Liver (tissue), 9 donors: ENCODE results near the gene TTC33. TPM values are rescaled to one million over a fixed set of nuclear protein-coding genes. Genes with fewer than 3 reads are reported as not detected.

Experiments
- DNase-seq: peaks from one replicate; pipeline ENCODE4 v3.0.0-alpha.2; 2017; ENCODE audit warnings: low spot score
- H3K27ac ChIP-seq, 2 donors: one replicate each; pipeline ENCODE4 v1.7.0; 2013; ENCODE audit warnings: inconsistent platforms in 2 of 2, low read length in 2 of 2, control low read depth in 1 of 2, low read depth in 1 of 2, mild to moderate bottlenecking in 1 of 2
- H3K27me3 ChIP-seq, 4 donors: one replicate each; pipeline versions ENCODE4 v1.6.1 to v1.7.0; 2013; ENCODE audit warnings: low read length in 3 of 4, inconsistent platforms in 1 of 4, mild to moderate bottlenecking in 1 of 4, moderate library complexity in 1 of 4; ENCODE audit not compliant: control insufficient read depth in 4 of 4, insufficient read depth in 4 of 4
- H3K36me3 ChIP-seq, 4 donors: one replicate each; pipeline versions ENCODE4 v1.6.1 to v1.7.0; 2013; ENCODE audit warnings: low read length in 3 of 4, mild to moderate bottlenecking in 3 of 4, low read depth in 1 of 4, moderate library complexity in 1 of 4; ENCODE audit not compliant: control insufficient read depth in 4 of 4, insufficient read depth in 3 of 4
- H3K4me1 ChIP-seq, 4 donors: one replicate each; pipeline versions ENCODE4 v1.6.1 to v1.7.0; 2013; ENCODE audit warnings: low read length in 3 of 4, mild to moderate bottlenecking in 3 of 4, moderate library complexity in 1 of 4; ENCODE audit not compliant: control insufficient read depth in 4 of 4, insufficient read depth in 4 of 4
- H3K4me3 ChIP-seq, 3 donors: one replicate each; pipeline versions ENCODE4 v1.6.1 to v1.7.0; 2013; ENCODE audit warnings: low read length in 3 of 3, control low read depth in 1 of 3, low read depth in 1 of 3, mild to moderate bottlenecking in 1 of 3
- H3K9ac ChIP-seq, 2 donors: one replicate each; pipeline ENCODE4 v1.7.0; 2013; ENCODE audit warnings: low read length in 2 of 2, mild to moderate bottlenecking in 2 of 2, moderate library complexity in 2 of 2, control low read depth in 1 of 2, low read depth in 1 of 2
- H3K9me3 ChIP-seq, 4 donors: one replicate each; pipeline versions ENCODE4 v1.6.1 to v1.7.0; 2013; ENCODE audit warnings: low read length in 3 of 4; ENCODE audit not compliant: control insufficient read depth in 4 of 4
- CTCF ChIP-seq: fragments of 150-350 bp; IDR thresholded peaks from 2 replicates; pipeline ENCODE4 v1.5.1; 2017; ENCODE audit warnings: improper control_type of control experiment, low read depth, low read length; ENCODE audit not compliant: missing input control
- EGR1 ChIP-seq, 2 donors: IDR thresholded peaks; 2 replicates each; pipeline ENCODE4 v1.6.1; 2016 to 2018; ENCODE audit warnings: antibody characterized with exemption in 2 of 2, low read depth in 2 of 2
- FOXA1 ChIP-seq: IDR thresholded peaks from 2 replicates; pipeline ENCODE4 v1.6.1; 2016; ENCODE audit warnings: antibody characterized with exemption
- FOXA2 ChIP-seq: IDR thresholded peaks from 2 replicates; pipeline ENCODE4 v1.6.1; 2016; ENCODE audit warnings: antibody characterized with exemption
- GABPA ChIP-seq, 2 donors: IDR thresholded peaks in 1 of 2; conservative IDR thresholded peaks in 1 of 2; 2 replicates each; pipeline ENCODE4 v1.6.1; 2016; ENCODE audit warnings: antibody characterized with exemption in 2 of 2, mild to moderate bottlenecking in 1 of 2, moderate library complexity in 1 of 2
- HNF4A ChIP-seq, 2 donors: conservative IDR thresholded peaks; 2 replicates each; pipeline ENCODE4 v1.6.1; 2016; ENCODE audit warnings: antibody characterized with exemption in 2 of 2, mild to moderate bottlenecking in 2 of 2
- HNF4G ChIP-seq: IDR thresholded peaks from 2 replicates; pipeline ENCODE4 v1.6.1; 2016; ENCODE audit warnings: antibody characterized with exemption
- JUND ChIP-seq, 2 donors: IDR thresholded peaks; 2 replicates each; pipeline ENCODE4 v1.6.1; 2016; ENCODE audit warnings: antibody characterized with exemption in 2 of 2
- MAX ChIP-seq: IDR thresholded peaks from 2 replicates; pipeline ENCODE4 v1.6.1; 2016; ENCODE audit warnings: antibody characterized with exemption
- NR2F2 ChIP-seq: IDR thresholded peaks from 2 replicates; pipeline ENCODE4 v1.6.1; 2016; ENCODE audit warnings: antibody characterized with exemption
- RAD21 ChIP-seq, 2 donors: IDR thresholded peaks; 2 replicates each; pipeline ENCODE4 v1.6.1; 2016; ENCODE audit warnings: antibody characterized with exemption in 2 of 2, mild to moderate bottlenecking in 2 of 2
- RXRA ChIP-seq, 2 donors: IDR thresholded peaks; 2 replicates each; pipeline ENCODE4 v1.6.1; 2017 to 2018; ENCODE audit warnings: antibody characterized with exemption in 2 of 2, mild to moderate bottlenecking in 1 of 2
- SP1 ChIP-seq: IDR thresholded peaks from 2 replicates; pipeline ENCODE4 v1.6.1; 2018; ENCODE audit warnings: antibody characterized with exemption, mild to moderate bottlenecking
- TAF1 ChIP-seq: conservative IDR thresholded peaks from 2 replicates; pipeline ENCODE4 v1.6.1; 2016; ENCODE audit warnings: antibody characterized with exemption, mild to moderate bottlenecking
- YY1 ChIP-seq: IDR thresholded peaks from 2 replicates; pipeline ENCODE4 v1.6.1; 2016; ENCODE audit warnings: antibody characterized with exemption, mild to moderate bottlenecking
- ZBTB33 ChIP-seq: IDR thresholded peaks from 2 replicates; pipeline ENCODE4 v1.6.1; 2016; ENCODE audit warnings: antibody characterized with exemption
- WGBS: extraction: QIAGEN DNeasy Blood & Tissue Kit; methylation state at CpG from one replicate; pipeline ENCODE4 v1.1.7; 2013; 5-methylcytosine and 5-hydroxymethylcytosine counted together
- polyA plus RNA-seq, 2 donors: library from polyadenylated mRNA; stranded (reverse) in 1 of 2; unstranded in 1 of 2; fragments of 200-250 nt in 1 of 2; fragments of >200 nt in 1 of 2; fragmentation: Nextera tagmentation in 1 of 2; extraction: Ambion mirVana in 1 of 2; gene quantifications; one replicate each; pipeline versions ENCODE4 v1.2.1 to v1.2.3, GENCODE V29; 2013 to 2015
- total RNA-seq, 2 donors: library from RNA; depleted of rRNA; stranded (reverse); fragments of >200 nt; gene quantifications; one replicate each; pipeline ENCODE4 v1.2.3, GENCODE V29; 2014
- TF ChIP-seq, protein P1 (sequence below): IDR thresholded peaks from 2 replicates; pipeline ENCODE4 v1.6.1; 2016; ENCODE audit warnings: antibody characterized with exemption, mild to moderate bottlenecking
- TF ChIP-seq, protein P2 (sequence below): IDR thresholded peaks from 2 replicates; pipeline ENCODE4 v1.6.1; 2016; ENCODE audit warnings: antibody characterized with exemption
- donor health status: healthy.
- donor health status: healthy.
- donor health status: healthy.
- donor health status: healthy.
- donor health status: healthy.

The TTC33 gene
- total and polyA plus RNA-seq, 4 donors, result 4.3 to 12.0 (median 7.6) TPM

DNA sequence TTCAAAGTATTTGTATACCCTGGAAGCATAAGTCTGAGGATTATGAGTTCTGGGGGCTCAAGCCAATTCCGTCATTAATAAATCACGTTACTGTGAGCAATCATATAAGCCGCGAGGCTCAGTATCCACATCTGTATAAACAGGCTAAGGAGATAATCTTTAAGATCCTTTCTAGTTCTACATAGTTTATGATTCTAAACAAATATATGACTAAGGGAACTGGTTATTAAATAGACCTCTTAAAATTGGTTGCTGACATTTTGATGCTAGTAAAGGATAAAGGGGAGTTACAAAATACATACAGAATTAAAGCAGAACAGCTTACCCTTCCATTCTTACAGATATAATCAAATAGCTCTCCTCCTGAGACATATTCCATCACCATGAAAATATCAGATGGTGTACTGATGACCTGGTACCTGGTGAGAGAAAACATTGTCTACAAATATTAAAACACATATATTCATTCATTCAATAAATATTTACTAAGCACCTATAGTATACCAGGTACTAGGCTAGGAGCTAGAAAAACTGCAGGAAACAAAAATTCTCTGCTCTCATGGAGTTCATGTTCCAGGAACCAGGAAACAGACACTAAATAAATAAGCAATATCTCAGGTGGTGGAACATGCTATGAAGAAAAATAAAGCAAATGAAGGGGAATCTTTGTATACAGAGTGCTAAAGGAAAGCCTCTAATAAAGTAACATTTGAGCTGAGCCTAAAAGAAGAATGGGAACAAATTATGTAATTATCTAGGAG is 19.5 kb upstream of the TTC33 start:
- Histone ChIP-seq H3K27ac (no peak overlapping the region), H3K9ac (no peak overlapping the region), H3K9me3 (no peaks in the 10 kb centered on the region), H3K27me3 (no peaks in the 10 kb centered on the region), H3K4me1 (peaks cover 6 to 24% (median 13%) of the 10 kb centered on the region in 4 donors), H3K4me3 (no peak overlapping the region), H3K36me3 (peaks cover 0 to 23% (median 14%) of the 10 kb centered on the region in 4 donors)
- TF ChIP-seq ZBTB33, result no peak
- no peak for TF ChIP-seq NR2F2
- no peak for TF ChIP-seq EGR1 (IDR thresholded peaks at IDR 0.05; ENCODE audit: low read depth in 2 of 2)
- TF ChIP-seq FOXA1, result no peak
- no peak for TF ChIP-seq FOXA2
- TF ChIP-seq, protein P1, sequence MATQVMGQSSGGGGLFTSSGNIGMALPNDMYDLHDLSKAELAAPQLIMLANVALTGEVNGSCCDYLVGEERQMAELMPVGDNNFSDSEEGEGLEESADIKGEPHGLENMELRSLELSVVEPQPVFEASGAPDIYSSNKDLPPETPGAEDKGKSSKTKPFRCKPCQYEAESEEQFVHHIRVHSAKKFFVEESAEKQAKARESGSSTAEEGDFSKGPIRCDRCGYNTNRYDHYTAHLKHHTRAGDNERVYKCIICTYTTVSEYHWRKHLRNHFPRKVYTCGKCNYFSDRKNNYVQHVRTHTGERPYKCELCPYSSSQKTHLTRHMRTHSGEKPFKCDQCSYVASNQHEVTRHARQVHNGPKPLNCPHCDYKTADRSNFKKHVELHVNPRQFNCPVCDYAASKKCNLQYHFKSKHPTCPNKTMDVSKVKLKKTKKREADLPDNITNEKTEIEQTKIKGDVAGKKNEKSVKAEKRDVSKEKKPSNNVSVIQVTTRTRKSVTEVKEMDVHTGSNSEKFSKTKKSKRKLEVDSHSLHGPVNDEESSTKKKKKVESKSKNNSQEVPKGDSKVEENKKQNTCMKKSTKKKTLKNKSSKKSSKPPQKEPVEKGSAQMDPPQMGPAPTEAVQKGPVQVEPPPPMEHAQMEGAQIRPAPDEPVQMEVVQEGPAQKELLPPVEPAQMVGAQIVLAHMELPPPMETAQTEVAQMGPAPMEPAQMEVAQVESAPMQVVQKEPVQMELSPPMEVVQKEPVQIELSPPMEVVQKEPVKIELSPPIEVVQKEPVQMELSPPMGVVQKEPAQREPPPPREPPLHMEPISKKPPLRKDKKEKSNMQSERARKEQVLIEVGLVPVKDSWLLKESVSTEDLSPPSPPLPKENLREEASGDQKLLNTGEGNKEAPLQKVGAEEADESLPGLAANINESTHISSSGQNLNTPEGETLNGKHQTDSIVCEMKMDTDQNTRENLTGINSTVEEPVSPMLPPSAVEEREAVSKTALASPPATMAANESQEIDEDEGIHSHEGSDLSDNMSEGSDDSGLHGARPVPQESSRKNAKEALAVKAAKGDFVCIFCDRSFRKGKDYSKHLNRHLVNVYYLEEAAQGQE, result no peak
- TF ChIP-seq SP1, result no peak
- no peak for TF ChIP-seq CTCF
- no peak for TF ChIP-seq HNF4A (conservative IDR thresholded peaks at IDR 0.05)
- TF ChIP-seq GABPA (IDR thresholded peaks at IDR 0.05 in 1 of 2, conservative IDR thresholded peaks at IDR 0.05 in 1 of 2), result no peak
- TF ChIP-seq RXRA (IDR thresholded peaks at IDR 0.05), result no peak
- TF ChIP-seq YY1, result no peak
- TF ChIP-seq, protein P2, sequence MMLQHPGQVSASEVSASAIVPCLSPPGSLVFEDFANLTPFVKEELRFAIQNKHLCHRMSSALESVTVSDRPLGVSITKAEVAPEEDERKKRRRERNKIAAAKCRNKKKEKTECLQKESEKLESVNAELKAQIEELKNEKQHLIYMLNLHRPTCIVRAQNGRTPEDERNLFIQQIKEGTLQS, result no peak
- TF ChIP-seq TAF1, result no peak
- no peak for TF ChIP-seq HNF4G
- TF ChIP-seq JUND (IDR thresholded peaks at IDR 0.05), result no peak
- TF ChIP-seq MAX, result no peak
- TF ChIP-seq RAD21 (IDR thresholded peaks at IDR 0.05), result no peak
- no peak for DNase-seq
- 88% methylated on average over 4 of the region's 4 CpGs for WGBS
